H1 (cell line): ENCODE measurements around the gene WDR49. TPM values are rescaled to one million over a fixed set of nuclear protein-coding genes. Genes with fewer than 3 reads are reported as not detected.

Experiments used
- CHD2 ChIP-seq: IDR thresholded peaks from 2 replicates; pipeline ENCODE4 v1.6.1; 2012; ENCODE audit warnings: low read length, improper control_type of control experiment
- CTCF ChIP-seq, 3 experiments: IDR thresholded peaks; 1 replicate in 2 of 3; 2 replicates in 1 of 3; pipeline versions ENCODE4 v1.5.1 to v1.6.1; 2011; ENCODE audit warnings: low read length in 3 of 3, mild to moderate bottlenecking in 3 of 3, inconsistent platforms in 2 of 3, low read depth in 1 of 3, moderate library complexity in 1 of 3; ENCODE audit not compliant: insufficient read depth in 1 of 3; ENCODE audit errors: control extremely low read depth in 1 of 3
- EP300 ChIP-seq, 2 experiments: IDR thresholded peaks; 1 replicate in 1 of 2; 2 replicates in 1 of 2; pipeline ENCODE4 v1.6.1; 2011 to 2012; ENCODE audit warnings: low read depth in 2 of 2, low read length in 2 of 2, mild to moderate bottlenecking in 2 of 2, borderline replicate concordance in 1 of 2, inconsistent platforms in 1 of 2, moderate library complexity in 1 of 2
- PHF8 ChIP-seq: fragments of 200-600 bp; sonication (generic); conservative IDR thresholded peaks from 2 replicates; pipeline ENCODE4 v1.7.1; 2012; ENCODE audit warnings: low read depth, mild to moderate bottlenecking, inconsistent platforms, low read length, moderate library complexity
- SP1 ChIP-seq: IDR thresholded peaks from 2 replicates; pipeline ENCODE4 v1.6.1; 2011; ENCODE audit warnings: low read depth, low read length
- TAF7 ChIP-seq: optimal IDR thresholded peaks from 2 replicates; pipeline ENCODE3; 2011; ENCODE audit warnings: low read depth, mild to moderate bottlenecking, inconsistent platforms, low read length, moderate library complexity, borderline replicate concordance
- TBP ChIP-seq: IDR thresholded peaks from 2 replicates; pipeline ENCODE4 v1.6.1; 2011; ENCODE audit warnings: low read depth, low read length, improper control_type of control experiment
- YY1 ChIP-seq: IDR thresholded peaks from 2 replicates; pipeline ENCODE4 v1.6.1; 2011; ENCODE audit warnings: low read depth, mild to moderate bottlenecking, low read length
- polyA plus RNA-seq, 7 experiments: library from polyadenylated mRNA; depleted of rRNA in 3 of 7; stranded (reverse) in 5 of 7; unstranded in 2 of 7; fragments of >200 nt in 5 of 7; fragments of 200-250 nt in 2 of 7; gene quantifications; 1 replicate in 5 of 7; 2 replicates in 1 of 7; 4 replicates in 1 of 7; pipeline versions ENCODE4 v1.2.1 to v1.2.3, GENCODE V29; 2011 to 2013; ENCODE audit warnings: missing spikeins in 2 of 7, mixed read lengths in 2 of 7
- total RNA-seq: library from RNA; stranded (reverse); fragmentation: NEBNext Ultra II Directional; extraction: Animal tissue kit (Norgen Biotek cat#: 25700); gene quantifications from 2 replicates; pipeline ENCODE4 v1.2.1, GENCODE V29; 2021

WDR49 gene
- total and polyA plus RNA-seq, 2 of the 8 experiments (the other 6 are each of a cell fraction or from before 2014, with no cell fraction given), result 0.50 to 1.7 TPM

DNA sequence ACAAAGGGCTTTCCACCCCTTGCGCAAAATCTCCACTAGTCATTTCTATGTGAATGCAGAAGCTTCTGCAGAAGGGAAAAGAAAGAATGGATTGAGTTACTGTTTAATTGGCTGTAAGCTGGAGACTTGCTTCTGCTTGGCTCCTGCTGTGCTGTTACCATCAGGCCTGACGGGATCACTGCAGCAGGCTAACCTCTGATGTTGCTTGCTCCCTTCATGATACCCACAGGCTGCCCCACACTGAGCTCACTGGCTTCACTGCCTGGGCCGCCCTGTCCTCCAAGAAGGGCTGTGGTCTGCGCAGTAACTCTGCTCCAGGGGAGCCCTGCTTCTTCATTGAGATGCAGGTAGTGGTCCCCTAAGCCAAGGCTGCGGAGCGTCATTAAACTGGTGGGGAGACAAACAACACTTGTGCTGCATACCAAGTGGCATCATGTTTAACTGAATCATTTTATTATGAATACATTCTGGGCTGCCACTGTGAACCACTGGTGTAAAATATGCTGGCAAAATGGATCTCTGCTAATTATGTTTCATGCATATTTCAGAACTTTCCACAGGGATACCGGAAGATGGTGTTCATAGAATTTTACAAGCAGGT is 78.6 kb downstream of the WDR49 start (continued):
- no peak for TF ChIP-seq YY1
- no peak for TF ChIP-seq CTCF (IDR thresholded peaks at IDR 0.05; ENCODE audit: control extremely low read depth in 1 of 3, insufficient read depth in 1 of 3, low read depth in 1 of 3, low read length in 3 of 3)
- no peak for TF ChIP-seq SP1
- no peak for TF ChIP-seq TAF7
- TF ChIP-seq EP300 (IDR thresholded peaks at IDR 0.05; ENCODE audit: borderline replicate concordance in 1 of 2, low read depth in 2 of 2, low read length in 2 of 2), result no peak
- TF ChIP-seq CHD2, result no peak
- no peak for TF ChIP-seq TBP
- TF ChIP-seq PHF8, result no peak
